Stimulated activated CD8-positive, alpha-beta memory T cell treated with anti-CD3 and anti-CD28 coated beads, Interleukin-4, amount 100 ng/mL, for 24 hours (primary cell): ENCODE results near the gene UNC5A.

ENCODE experiments used
- DNase-seq: peaks from one replicate; pipeline ENCODE4 v3.0.0-alpha.2; 2020; ENCODE audit warnings: low read depth

UNC5A gene

GRCh38 chr5:176800024-176800423 lies 10.3 kb upstream of the UNC5A start:
- DNase-seq, result no peak

GRCh38 chr5:176802116-176802784 lies 8.1 kb upstream of the UNC5A start:
- DNase-seq, result no peak

GRCh38 chr5:176803068-176803942 lies 7.1 kb upstream of the UNC5A start:
- no peak for DNase-seq

GRCh38 chr5:176803943-176804498 lies 6.3 kb upstream of the UNC5A start:
- DNase-seq, result no peak

- DNase-seq, result no peak
Observed at GRCh38 chr5:176806137-176806536, 4.2 kb upstream of the UNC5A start.

- no peak for DNase-seq
Observed at GRCh38 chr5:176809544-176810080, 747 bp upstream of the UNC5A start.

- no peak for DNase-seq
Observed at GRCh38 chr5:176810687-176811501, 535 bp downstream of the UNC5A start.

- no peak for DNase-seq
Observed at GRCh38 chr5:176812269-176813259, 2.2 kb downstream of the UNC5A start.

- no peak for DNase-seq
Observed at GRCh38 chr5:176813587-176814312, 3.4 kb downstream of the UNC5A start.

GRCh38 chr5:176814313-176814685 lies 3.9 kb downstream of the UNC5A start:
- DNase-seq, result no peak

- no peak for DNase-seq
Observed at GRCh38 chr5:176814836-176815438, 4.6 kb downstream of the UNC5A start.

- DNase-seq, result no peak
Observed at GRCh38 chr5:176816043-176816745, 5.8 kb downstream of the UNC5A start.

- DNase-seq, result no peak
Observed at GRCh38 chr5:176816791-176817347, 6.5 kb downstream of the UNC5A start.

GRCh38 chr5:176817369-176817840 lies 7.0 kb downstream of the UNC5A start:
- no peak for DNase-seq

GRCh38 chr5:176817841-176818377 lies 7.5 kb downstream of the UNC5A start:
- DNase-seq, result no peak

GRCh38 chr5:176818391-176819098 lies 8.2 kb downstream of the UNC5A start:
- DNase-seq, result no peak

GRCh38 chr5:176819476-176819875 lies 9.1 kb downstream of the UNC5A start:
- DNase-seq, result no peak

- DNase-seq, result no peak
Observed at GRCh38 chr5:176820937-176821336, 10.6 kb downstream of the UNC5A start.
